IPS DF 19.7 (cell line): ENCODE measurements around the gene NT5C3A.
"Not testable (repeated sequence)": the region's sequence is repeated elsewhere in the genome, so short reads cannot be mapped to it uniquely, and the experiment has no call there.

Source experiments
- DNase-seq: peaks from one replicate; pipeline ENCODE4 v3.0.0-alpha.2; 2013; ENCODE audit warnings: low read depth, low spot score

The NT5C3A gene

DNA sequence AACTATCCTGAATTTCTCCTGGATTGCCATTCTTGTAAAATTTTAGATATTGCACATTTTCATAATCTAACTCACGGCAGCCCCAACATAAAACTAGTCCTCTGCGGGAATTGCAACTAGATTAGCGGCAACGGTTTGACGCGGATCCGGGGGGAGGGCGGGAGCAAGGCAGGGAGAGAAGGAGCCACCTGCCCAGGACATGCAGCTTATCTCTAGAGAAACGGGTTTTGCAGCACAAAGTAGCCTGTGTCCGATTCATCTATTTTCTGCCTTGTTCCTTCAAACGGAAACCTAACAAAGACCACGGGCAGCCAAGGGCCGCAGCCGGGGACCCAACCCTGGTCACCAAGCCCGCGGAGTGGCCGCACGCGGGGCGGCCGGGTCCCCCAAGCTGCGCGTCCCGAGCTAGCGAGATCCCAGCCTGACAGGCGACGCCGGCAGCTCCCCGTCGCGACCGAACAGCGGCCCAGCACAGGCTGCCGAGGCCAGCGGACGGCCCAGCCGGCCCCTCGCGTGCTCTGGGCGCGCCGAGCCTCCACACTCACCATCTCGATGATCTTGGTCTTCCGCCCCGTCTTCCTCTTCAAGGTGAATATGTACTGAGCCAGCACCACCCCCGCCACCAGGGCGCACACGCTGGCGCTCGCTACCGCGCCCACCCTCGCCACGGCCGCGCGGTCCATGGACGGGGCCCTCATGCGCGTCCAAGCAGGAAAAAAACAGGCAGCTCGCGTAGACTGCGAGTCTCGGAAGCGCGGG, at the start of gene NT5C3A:
NT5C3A (minus strand) TSS at position 754 of the 759 bp plus-strand sequence; CDS start at position 683, 71 bp downstream.
- no peak for DNase-seq

GRCh38 chr7:33111614-33112013, 49.0 kb upstream of the NT5C3A start:
- no peak for DNase-seq

- no peak for DNase-seq
Observed at GRCh38 chr7:33109758-33110238, 47.2 kb upstream of the NT5C3A start.

GRCh38 chr7:33109005-33109757, 46.6 kb upstream of the NT5C3A start, which contains the start of gene RP9:
RP9 (minus strand) TSS chr7:33109404; CDS start chr7:33109372, 32 bp downstream.
- peak; percentile 45 for DNase-seq

DNA sequence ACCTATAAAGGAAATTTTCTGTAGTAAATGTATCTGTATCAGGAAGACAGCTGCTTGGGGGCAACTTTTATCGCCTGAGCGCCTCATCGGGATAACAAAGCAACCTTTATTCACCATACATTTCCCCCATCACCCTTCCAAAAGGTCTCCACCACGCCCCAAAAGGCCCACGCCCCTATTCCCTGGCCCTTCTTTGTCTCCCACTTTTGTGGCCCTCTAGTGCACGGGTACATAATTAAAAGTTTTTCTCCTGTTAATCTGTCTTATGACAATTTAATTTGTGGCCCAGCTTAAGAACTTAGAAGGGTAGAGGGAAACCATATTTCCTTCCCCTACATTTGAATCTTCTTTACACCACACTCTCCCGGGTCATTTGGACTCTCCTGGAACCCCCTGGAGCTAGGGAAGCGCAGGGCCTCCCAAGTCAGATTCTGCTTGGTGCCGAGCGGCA, 46.0 kb upstream of the NT5C3A start:
- no peak for DNase-seq

DNA sequence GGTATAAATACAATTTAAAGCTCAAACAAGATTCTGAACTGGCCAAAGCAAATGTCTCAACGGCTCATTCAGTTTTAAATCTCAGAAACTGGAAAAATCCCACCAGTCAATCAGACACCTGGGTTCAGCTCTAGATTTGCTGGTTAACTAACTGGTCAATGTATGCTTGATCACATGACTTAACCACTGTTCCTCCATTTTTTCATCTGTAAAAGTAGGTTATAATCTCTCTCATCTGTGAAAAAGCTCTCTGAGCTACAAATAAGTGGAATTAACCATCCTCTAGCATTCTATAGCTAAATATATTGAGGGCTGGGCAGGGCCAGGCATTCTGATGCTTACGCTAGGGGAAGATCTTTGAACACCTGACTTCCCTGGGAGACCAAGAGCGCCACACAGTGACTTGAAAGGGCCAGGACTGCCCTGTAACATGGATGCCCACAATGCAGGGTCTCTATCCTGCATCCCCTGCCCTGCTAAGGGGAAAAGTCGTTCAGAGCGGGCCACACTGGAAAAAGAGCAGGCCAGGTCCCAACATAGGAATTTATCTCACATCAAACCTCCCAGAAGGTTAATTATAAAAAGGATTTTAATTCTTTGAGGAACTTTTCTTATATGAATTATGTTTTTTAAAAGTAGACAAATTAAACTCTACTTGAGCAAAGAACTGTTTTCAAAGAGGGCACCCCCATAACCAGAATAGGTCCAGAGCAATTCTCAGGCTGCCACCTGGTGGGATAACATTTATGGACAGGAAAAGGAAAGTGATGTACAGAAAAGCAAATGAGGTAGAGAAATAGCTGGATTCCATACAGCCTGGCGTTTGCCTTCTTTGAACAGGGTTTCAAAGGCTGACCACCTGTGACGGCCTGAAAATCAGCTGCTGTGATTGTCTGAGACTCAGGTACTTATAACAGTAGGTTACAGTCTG, 44.8 kb upstream of the NT5C3A start:
- peak; percentile 50 for DNase-seq

DNA sequence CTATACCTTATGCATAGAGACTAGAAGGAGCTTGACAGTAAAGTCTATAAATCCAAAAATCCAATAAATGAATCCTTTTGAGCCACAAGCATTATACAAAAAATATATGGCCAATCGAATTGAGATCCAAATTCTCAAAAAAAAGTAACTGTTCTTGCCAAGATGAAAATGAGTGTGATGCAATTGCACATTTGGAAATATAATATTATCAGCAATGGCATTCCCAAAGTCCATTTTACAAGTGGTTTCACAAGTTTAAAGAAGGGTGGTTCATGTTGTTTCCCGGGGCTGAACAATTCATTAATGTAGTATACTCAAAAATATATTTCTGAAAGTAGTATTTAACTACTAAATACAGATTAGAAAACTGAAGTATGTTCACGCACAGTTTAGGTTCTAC, 39.3 kb upstream of the NT5C3A start:
- no peak for DNase-seq

- DNase-seq = no peak
Observed at GRCh38 chr7:33100770-33101169, 38.2 kb upstream of the NT5C3A start.

DNA sequence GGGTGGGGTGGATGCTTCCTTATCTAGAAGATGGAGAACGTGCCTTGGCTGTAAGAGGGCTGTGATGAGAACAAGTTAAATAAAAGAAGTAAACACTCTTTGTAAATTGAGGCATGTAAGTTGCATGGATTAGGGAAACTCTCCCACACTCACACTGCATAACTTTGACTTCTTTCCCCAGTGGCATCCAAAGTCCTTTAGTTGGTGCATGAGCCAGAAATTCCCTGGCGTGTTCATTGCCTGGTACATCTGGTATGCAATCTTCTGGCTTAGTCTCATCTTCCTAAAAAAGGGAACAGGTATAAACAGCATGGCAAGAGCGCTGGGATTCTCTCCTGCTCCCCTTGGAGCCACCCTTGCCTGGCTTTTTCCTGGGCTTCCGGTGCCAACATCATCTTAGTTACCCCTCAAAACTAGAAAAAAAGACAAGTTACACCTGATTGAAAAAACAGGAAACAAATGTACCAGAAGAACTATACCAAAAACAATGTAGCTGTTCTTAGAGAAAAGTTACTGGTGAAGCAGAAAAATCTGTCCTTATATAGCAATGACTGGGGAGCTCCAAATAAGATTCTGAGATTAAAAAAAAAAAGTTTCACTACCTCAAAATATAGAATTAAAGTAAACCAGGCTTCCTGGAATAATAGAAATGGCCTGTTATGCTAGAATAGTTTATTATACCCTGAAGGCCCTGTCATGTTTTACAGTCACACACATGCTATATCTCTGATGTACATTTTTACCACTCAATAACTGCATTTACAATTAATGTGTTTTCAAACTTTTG, 36.8 kb upstream of the NT5C3A start:
- no peak for DNase-seq

DNA sequence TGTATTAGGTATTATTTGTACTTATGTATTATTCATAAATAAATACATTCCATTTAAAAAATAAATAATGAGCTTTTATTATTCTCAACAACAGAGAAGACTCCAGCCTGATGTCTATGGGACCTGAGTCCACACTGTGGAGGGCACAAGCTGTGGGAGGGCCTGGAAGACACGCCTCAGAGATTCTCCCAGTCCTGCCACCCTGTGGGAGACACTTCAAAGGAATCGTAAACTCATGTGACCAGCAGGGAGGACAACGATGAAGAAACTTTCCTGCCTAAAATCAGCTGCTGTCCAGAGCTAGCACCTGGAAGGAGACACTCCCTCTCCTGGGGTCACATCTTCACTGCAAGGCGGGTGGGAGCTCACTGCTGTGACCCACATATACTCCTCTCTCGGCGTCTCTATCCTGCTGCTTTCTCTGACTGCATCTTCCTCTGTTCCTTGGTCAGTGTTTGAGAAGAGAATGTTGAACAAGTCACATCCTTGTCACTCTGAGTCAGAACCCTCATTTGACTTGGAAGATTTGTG, 32.2 kb upstream of the NT5C3A start:
- not testable (repeated sequence) for DNase-seq

GRCh38 chr7:33093266-33093665, 30.7 kb upstream of the NT5C3A start:
- no peak for DNase-seq

GRCh38 chr7:33091641-33092191, 29.1 kb upstream of the NT5C3A start:
- DNase-seq = no peak

DNA sequence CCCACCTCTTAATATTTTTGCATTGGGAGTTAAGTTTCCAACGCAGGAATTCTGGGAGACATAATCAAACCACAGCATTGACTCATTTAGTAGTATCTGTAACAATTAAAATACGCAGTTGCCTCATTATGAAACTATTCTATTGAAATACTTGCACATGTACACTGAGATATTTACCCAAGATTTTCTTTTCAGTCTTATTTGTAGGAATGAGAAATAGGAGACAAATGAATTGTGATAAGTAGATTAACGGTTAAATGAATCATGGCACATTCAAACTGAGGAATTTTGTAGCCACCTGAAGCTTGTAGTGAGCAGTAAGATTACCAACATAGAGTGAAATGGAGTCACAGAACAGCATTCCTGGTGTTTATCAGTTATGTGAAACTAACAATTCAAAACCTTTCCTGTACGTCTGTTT, 28.5 kb upstream of the NT5C3A start:
- no peak for DNase-seq

DNA sequence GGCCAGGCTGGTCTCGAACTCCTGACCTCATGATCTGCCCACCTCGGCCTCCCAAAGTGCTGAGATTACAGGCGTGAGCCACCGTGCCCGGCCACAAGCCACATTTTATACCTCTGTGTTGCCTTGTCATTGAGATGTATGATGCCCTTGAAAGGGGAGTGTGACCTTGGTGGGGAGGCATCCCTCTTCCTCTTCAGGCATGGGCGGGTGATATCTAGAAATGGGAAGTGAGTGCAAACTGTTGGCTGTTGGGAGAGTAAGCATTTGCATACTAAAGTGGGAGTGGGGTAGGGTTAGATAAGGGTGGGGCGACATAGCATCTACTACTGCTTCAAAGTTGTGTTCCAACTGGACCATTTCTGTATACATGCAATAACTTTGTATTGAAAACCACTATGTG, 26.6 kb upstream of the NT5C3A start:
- no peak for DNase-seq

DNA sequence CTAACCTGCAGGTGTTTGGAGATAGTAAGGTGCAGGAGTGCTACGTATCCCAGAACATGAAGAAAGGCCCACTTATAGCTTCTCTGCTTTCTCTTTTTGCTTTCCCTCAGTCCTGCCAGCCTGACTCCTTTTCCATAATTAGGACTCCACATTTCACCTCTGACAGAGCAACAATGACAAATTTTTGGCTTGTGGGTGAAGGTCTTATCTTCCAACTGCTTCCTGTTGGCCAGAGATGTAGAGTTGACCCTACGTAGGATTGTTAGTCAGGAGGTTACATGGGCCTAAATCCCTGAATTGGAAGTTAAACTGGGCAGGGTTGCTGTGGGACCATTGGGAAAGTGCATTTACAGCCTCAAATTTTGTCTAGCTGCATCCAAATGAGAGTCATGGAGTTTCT, 25.3 kb upstream of the NT5C3A start:
- DNase-seq = no peak

DNA sequence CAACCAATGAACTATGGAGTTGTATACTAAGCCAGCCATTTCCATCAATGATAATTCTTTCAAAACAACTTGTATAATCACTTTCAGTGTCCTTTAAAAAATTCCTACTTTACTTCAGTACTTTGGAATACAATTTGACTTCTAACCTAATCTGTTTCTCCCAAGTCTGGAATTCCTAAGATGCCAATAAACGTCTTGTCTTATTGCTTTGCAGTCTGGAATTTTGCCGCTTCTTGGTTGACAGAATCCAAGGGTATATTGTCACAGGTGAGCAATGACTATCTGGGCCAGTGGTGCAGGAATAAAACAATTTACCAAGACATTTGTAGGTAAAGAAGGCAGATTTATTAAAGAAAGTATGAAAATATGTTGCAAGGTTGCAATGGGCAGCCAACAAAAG, 24.8 kb upstream of the NT5C3A start:
- DNase-seq = no peak

GRCh38 chr7:33079763-33080690, 17.5 kb upstream of the NT5C3A start:
- DNase-seq = no peak

DNA sequence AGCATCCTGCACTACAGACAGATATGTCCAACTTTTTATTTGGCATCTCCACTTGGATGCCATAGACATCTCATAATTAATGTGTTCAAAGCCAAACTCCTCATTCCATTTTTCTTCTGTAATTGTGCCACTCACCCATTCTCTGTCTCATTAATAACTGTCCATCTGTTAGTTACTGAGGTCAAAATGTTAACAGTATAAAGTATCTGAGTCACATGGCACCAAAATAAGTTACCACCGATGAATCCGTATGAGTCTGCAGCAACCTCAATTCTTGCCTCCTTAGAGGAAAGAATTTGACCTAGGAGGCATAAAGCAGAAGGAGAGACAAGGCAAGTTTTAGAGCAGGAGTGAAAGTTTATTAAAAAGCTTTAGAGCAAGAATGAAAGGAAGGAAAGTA, 16.5 kb upstream of the NT5C3A start:
- no peak for DNase-seq

GRCh38 chr7:33076737-33077136, 14.2 kb upstream of the NT5C3A start:
- no peak for DNase-seq
